Keratinocyte (primary cell): ENCODE results near the gene TMEM176B.

Experiments used
- CTCF ChIP-seq, 3 experiments: IDR thresholded peaks in 1 of 3; conservative IDR thresholded peaks in 1 of 3; optimal IDR thresholded peaks in 1 of 3; 2 replicates in 2 of 3; 3 replicates in 1 of 3; pipeline versions ENCODE3 to v1.5.1; 2011; ENCODE audit warnings: low read length in 3 of 3, mild to moderate bottlenecking in 3 of 3, moderate library complexity in 2 of 3, control low read depth in 1 of 3, inconsistent platforms in 1 of 3; ENCODE audit not compliant: insufficient read depth in 2 of 3; ENCODE audit errors: extremely low read depth in 1 of 3
- EZH2 ChIP-seq: IDR thresholded peaks from one replicate; pipeline ENCODE4 v1.6.1; 2012; ENCODE audit warnings: inconsistent platforms, mild to moderate bottlenecking, low read length, moderate library complexity

- TF ChIP-seq CTCF (optimal IDR thresholded peaks at IDR 0.05 in 1 of 3, IDR thresholded peaks at IDR 0.05 in 1 of 3, conservative IDR thresholded peaks at IDR 0.05 in 1 of 3; ENCODE audit: extremely low read depth in 1 of 3, insufficient read depth in 2 of 3, low read length in 3 of 3) (no peak), EZH2 (no peak)
Measured at GRCh38 chr7:150748376-150748775, 51.8 kb downstream of the TMEM176B start.
